22Rv1 (cell line): Measurements from ENCODE around the gene MRTFB.

Source experiments
- H3K27ac ChIP-seq: fragments of 450-650 bp; 2 replicates; pipeline ENCODE4 v1.5.1; 2017
- CTCF ChIP-seq: fragments of 450-650 bp; IDR thresholded peaks from 2 replicates; pipeline ENCODE4 v1.5.1; 2017; ENCODE audit warnings: mild to moderate bottlenecking
- ZFX ChIP-seq: fragments of 450-650 bp; IDR thresholded peaks from 2 replicates; pipeline ENCODE4 v1.6.1; 2017; ENCODE audit warnings: antibody characterized with exemption, borderline replicate concordance

Gene MRTFB

GRCh38 chr16:14135704-14136103, 64.6 kb downstream of the MRTFB start:
- TF ChIP-seq ZFX: no peak
- no peak for TF ChIP-seq CTCF
- H3K27ac ChIP-seq: no peak overlapping the region

DNA sequence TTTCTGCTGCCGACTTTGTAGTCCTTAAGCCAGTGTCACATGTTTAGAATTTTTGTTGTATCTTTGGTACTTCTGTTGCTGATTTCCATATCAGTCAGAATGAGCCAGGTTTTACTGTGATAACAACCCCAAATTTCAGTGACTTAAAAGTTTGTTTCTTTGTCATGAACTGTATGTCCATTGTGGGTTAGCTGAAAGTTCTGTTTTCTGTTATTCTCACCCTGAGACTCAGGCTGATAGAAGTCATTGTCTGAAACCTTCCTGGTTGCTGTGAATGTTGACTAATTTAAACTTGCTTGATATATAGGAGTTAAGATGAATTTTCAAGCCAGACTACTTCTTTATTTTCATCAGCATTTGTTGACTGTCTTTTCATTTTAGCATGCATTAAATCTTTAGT, 68.8 kb downstream of the MRTFB start:
- H3K27ac ChIP-seq: no peak overlapping the region
- TF ChIP-seq ZFX: no peak
- no peak for TF ChIP-seq CTCF

- H3K27ac ChIP-seq: no peak overlapping the region
- TF ChIP-seq CTCF: no peak
- no peak for TF ChIP-seq ZFX
Observed at GRCh38 chr16:14140923-14141322, 69.8 kb downstream of the MRTFB start.

GRCh38 chr16:14146445-14146844, 75.3 kb downstream of the MRTFB start:
- TF ChIP-seq ZFX (no peak), CTCF (no peak)
- no peak overlapping the region; the same call in 1 of the 2 replicates for H3K27ac ChIP-seq

DNA sequence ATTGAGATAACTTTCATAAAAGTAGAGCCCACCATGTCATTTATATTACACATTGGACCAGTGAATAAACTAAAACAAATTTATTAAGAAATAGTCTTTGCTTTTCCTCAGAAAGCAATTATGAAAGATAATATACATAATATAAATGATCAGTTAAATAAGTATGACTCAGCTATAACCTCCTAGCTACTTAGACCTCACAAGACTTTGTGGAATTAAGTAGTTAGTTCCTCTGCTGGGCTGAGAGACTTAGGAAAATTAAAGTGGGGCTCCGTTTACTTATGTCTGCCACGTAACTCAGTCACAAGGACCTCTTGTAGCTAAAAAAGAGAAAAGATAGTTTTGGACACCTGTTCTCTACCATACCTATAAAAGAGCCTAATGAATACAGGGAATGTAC, 76.9 kb downstream of the MRTFB start:
- no peak overlapping the region for H3K27ac ChIP-seq
- no peak for TF ChIP-seq CTCF
- no peak for TF ChIP-seq ZFX

- TF ChIP-seq CTCF (no peak), ZFX (no peak)
- H3K27ac ChIP-seq: no peak overlapping the region
Observed at GRCh38 chr16:14148569-14148968, 77.5 kb downstream of the MRTFB start.

DNA sequence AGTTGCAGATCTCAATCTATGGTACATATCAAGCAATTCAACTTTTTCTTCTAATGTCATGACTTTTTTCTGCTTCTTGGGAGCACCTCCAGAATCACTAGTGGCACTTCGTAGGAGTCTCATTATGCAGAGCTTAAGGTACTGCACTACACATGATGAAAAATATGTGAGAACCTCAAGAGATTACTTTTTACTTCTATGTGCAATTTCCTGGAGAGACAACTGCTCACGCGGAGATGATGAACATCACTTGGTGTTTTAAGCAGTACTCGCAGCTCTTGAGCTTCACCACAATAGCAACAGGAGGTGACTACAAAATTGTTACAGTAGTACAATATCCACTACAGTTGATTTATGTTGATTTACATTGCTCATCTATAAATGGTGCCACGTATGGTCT, 79.7 kb downstream of the MRTFB start:
- H3K27ac ChIP-seq: no peak overlapping the region
- TF ChIP-seq CTCF (no peak), ZFX (no peak)
